ENCODE results near the gene CSKMT. TPM values are rescaled to one million over a fixed set of nuclear protein-coding genes. Genes with fewer than 3 reads are reported as not detected.
"Not testable (repeated sequence)": the region's sequence is repeated elsewhere in the genome, so short reads cannot be mapped to it uniquely, and the experiment has no call there.

The CSKMT gene
- total RNA-seq, 1 experiment from 2014 or later: 8.5 TPM

DNA sequence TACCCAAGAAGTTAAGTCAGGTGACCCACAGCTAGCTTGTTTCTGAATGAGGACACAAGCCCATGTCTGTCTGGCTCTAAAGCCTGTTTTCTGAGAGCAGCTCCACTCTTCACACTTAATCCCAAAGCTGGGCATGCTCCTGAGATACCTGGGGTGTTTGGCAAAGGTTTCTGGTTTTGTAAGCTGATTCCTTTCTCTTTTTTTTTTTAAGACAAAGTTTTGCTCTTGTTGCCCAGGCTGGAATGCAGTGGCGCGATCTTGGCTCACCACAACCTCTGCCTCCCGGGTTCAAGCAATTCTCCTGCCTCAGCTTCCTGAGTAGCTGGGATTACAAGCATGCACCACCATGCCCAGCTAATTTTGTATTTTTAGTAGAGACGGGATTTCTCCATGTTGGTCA lies 28.5 kb downstream of the CSKMT start:
- peaks cover 23% of the 10 kb centered on the region for H3K36me3 ChIP-seq
- H3K9me3 ChIP-seq (replicated peaks); H3K27ac ChIP-seq; H3K4me3 ChIP-seq; H3K27me3 ChIP-seq: not testable (repeated sequence)
- H3K4me1 ChIP-seq: peaks cover 22% of the 10 kb centered on the region
- DNase-seq: peak in 1 of 2 experiments; percentile 0

DNA sequence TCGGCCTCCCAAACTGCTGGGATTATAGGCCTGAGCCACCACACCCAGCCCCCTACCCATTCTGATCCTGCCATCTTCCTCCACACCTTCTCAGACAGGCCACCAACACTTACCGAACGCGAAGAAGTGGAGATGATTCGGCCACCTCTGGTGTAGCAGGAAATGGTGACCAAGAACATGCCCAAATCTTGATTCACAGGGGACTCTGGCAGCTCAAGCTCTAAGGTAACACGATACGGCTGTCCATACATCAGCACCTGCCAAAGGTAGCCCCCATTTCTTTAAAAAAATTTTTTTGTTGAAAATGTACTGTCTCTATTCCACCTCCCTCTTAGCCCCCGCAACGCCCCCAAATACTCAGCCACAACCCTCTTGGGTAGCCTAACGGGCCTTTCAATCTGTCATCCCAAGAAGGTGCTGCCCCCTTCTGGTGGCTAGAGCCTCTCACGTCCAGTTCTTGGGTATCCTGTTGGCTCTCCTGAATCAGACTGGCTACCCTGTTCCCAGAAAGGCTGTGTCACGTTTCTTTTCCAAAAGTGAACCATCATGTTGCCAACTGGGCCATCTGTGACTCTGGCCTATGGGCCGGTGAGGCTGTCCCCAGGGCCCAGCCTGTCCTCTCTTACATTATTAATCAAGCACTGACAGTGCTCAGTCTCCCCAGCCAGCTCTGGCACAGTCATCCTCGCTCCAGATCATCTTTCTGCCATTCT lies 29.5 kb downstream of the CSKMT start:
- Histone ChIP-seq H3K9me3 (replicated peaks) (no peaks in the 10 kb centered on the region), H3K4me3 (no peak overlapping the region), H3K4me1 (peaks cover 12% of the 10 kb centered on the region), H3K27ac (no peak overlapping the region), H3K27me3 (no peaks in the 10 kb centered on the region), H3K36me3 (peaks cover 26% of the 10 kb centered on the region)
- peak; percentile 77 to 87 for DNase-seq

DNA sequence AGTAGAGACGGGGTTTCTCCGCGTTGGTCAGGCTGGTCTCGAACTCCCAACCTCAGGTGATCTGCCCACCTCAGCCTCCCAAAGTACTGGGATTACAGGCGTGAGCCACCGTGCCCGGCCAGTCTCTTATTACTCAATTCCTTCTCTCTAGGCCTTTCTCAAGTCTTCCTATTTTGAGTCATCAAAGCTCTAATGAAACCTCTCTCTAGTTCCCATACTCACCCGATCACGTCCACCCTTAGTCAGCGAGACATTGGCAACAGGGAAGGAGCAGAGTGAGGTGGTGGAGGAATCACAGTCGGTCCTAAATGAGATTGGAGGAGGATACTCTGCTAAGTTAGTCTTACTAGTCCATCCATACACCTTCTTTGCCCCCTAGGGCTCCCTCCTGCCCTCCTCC lies 37.1 kb downstream of the CSKMT start:
- no peak for DNase-seq
- H3K36me3 ChIP-seq: peaks cover 14% of the 10 kb centered on the region
- H3K4me1 ChIP-seq: peaks cover 6% of the 10 kb centered on the region
- H3K27me3 ChIP-seq: no peaks in the 10 kb centered on the region
- no peak overlapping the region for H3K4me3 ChIP-seq
- no peak overlapping the region for H3K27ac ChIP-seq
- no peaks in the 10 kb centered on the region for H3K9me3 ChIP-seq (replicated peaks)

DNA sequence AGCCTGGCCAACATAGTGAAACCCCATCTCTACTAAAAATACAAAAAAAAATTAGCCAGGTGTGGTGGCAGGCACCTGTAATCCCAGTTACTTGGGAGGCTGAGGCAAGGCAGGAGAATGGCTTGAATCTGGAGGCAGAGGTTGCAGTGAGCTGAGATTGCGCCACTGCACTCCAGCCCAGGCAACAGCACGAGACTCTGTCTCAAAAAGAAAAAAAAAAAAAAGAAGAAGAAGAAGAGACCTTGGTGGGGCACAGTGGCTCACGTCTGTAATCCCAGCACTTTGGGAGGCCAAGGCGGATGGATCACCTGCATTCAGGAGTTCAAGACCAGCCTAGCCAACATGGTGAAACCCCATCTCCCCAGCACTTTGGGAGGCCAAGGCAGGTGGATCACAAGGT lies 38.8 kb downstream of the CSKMT start:
- not testable (repeated sequence) for H3K27me3 ChIP-seq; H3K27ac ChIP-seq; H3K4me3 ChIP-seq; DNase-seq; H3K9me3 ChIP-seq (replicated peaks); H3K4me1 ChIP-seq
- H3K36me3 ChIP-seq: peaks cover 14% of the 10 kb centered on the region

DNA sequence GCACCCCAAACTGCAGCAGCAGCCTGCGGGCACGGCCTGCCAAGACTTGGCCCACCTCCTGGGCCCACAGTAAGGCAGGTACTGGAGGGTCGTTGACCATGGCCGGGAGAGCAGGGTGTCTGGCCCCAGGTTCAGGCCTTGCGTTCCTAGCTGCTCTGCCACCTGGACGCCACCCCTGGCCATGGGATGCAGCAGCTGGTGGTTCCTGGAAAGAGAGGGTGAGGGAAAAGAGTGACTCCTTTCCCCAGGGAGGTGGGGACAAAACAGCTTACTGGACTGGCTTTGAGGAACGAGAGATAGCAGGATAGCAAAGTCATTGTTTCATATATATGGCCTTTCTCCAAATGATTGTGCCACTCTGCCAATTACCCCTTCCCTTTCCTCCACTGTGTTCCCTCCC lies 40.3 kb downstream of the CSKMT start:
- H3K36me3 ChIP-seq: peaks cover 15% of the 10 kb centered on the region
- no peaks in the 10 kb centered on the region for H3K27me3 ChIP-seq
- peak overlapping the region; percentile 64 for H3K4me3 ChIP-seq
- no peaks in the 10 kb centered on the region for H3K9me3 ChIP-seq (replicated peaks)
- no peak for DNase-seq
- peaks cover 11% of the 10 kb centered on the region for H3K4me1 ChIP-seq
- H3K27ac ChIP-seq: peak overlapping the region; percentile 38; the same call in 1 of the 2 replicates

DNA sequence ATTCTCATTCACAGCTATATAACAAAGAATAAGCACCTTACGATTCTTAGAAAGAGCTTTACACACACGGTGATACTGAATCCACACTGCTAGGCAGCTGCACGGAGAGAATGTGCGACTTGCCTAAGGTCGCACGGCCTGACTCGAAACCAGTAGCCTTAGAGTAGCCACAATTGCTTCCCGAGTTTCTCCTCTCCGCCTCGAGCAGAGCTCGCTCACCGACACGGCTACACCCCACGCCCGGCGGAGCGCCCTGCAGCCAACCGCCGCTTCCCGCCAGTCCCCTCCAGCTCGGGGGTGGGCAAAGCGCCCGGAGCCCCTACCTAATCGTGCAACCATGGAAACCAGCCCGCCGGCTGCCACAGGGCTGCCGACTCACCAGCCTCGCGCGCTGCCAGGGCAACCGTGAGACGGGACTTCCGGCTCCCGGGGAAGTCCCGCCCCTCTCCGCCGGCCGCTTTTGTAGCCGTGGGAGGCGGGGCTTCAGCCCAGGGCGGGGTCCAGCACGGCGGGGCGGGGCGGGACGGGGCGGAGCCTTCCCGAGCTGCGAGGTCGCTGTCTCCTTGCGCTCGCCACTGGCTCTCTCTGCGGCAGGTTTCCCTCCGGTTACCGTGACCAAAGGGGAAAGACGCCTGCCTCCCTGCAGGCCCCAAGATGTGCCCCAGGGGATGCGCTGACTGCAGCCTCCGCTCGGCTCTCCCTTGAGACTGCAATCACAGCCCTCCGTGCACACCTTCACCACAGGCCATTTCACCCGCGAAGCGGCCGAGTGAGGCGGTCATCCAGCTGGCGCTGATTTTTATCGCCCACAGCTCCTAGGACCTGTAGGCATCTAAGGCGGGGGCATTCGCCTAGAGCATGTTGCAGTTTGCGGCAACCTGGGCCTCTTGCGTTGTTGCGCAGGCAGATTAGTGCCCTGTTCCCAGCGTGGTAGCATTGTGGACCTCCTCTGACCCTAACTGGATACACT lies 41.1 kb downstream of the CSKMT start:
- peak overlapping the region; percentile 64 for H3K4me3 ChIP-seq
- peak; percentile 95 for DNase-seq
- H3K4me1 ChIP-seq: peaks cover 11% of the 10 kb centered on the region
- no peaks in the 10 kb centered on the region for H3K27me3 ChIP-seq
- peak overlapping the region; percentile 78 for H3K27ac ChIP-seq
- H3K9me3 ChIP-seq (replicated peaks): no peaks in the 10 kb centered on the region
- peaks cover 17% of the 10 kb centered on the region for H3K36me3 ChIP-seq

DNA sequence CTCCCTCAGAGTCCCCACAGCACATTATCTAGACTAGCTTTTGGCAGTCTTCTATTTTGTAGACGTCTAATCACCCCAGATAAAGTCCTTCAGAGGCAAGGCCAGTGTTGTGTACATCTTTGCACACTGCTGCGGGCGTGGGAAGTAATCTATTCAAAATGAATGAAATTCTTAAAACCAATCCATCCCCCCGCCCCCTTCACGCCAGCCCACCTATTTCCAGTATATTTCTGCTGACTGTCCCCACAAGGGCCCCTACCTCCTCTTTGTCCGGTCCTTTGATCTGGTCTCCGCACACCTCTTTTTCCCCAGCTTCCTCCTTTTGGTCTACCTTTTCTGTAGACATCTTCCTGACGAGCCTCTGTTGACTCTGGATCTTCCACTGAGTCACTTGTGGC lies 41.7 kb downstream of the CSKMT start:
- no peak for DNase-seq
- peaks cover 11% of the 10 kb centered on the region for H3K4me1 ChIP-seq
- no peaks in the 10 kb centered on the region for H3K27me3 ChIP-seq
- H3K4me3 ChIP-seq: peak overlapping the region; percentile 64
- H3K27ac ChIP-seq: peak overlapping the region; percentile 78
- H3K36me3 ChIP-seq: peaks cover 20% of the 10 kb centered on the region
- no peaks in the 10 kb centered on the region for H3K9me3 ChIP-seq (replicated peaks)

DNA sequence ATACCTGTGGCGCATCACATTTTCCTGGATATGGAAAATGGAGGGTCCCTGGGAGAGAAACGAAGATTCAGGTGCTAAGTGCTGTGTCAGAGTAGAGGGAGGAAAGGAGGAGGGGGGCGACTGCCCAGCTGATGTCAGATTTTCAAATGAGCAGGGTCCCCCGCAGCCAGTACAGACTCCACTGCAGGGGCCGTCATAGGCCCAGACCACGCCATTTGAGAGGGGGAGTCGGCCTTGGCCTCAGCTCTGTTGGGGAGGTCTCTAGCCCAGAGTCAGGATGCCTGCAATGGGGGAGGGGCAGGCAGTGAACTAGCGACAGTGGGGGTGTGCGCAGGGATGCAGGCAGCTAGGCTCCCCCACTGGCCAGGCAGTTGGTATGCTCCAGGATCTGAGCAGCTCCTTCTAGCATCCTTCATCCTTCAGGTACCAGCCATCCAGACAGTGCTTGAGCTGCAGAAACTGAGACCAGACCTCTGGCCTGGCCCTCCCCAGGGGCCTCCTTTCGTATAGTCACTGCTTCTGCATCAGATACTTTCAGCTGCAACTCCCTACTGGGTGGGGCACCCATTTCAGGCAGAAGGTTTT lies 42.3 kb downstream of the CSKMT start, which contains the start of the genes BSCL2 and GNG3:
TSS of gene BSCL2 (minus strand) at position 148 of the 585 bp plus-strand sequence. CDS start 229 bp downstream, outside the sequence.
TSS of gene GNG3 (plus strand) at position 400 of the 585 bp plus-strand sequence. CDS start 620 bp downstream, outside the sequence.
- Histone ChIP-seq H3K4me1 (peaks cover 11% of the 10 kb centered on the region), H3K36me3 (peaks cover 25% of the 10 kb centered on the region), H3K4me3 (peak within 1 kb of the TSS; percentile 64), H3K27ac (peak within 1 kb of the TSS; percentile 78), H3K27me3 (no peaks in the 10 kb centered on the region), H3K9me3 (replicated peaks) (no peaks in the 10 kb centered on the region)
- peak; percentile 54 to 57 for DNase-seq

DNA sequence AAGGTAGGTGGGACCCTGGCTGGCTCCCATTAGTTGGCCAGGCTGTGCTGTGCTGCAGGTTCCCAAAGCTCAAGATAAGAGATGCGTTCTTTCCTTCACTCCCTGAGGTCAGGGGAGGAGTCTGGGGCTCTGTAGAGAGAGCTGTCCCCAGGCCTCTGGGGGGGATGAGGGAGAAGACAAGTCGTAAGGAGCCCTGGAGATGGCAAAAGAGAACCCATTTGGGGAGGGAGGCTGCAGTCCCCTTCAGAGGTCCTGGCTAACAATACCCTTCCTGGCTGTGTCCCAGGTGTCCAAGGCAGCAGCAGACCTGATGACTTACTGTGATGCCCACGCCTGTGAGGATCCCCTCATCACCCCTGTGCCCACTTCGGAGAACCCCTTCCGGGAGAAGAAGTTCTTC lies 43.3 kb downstream of the CSKMT start:
- H3K27me3 ChIP-seq: no peaks in the 10 kb centered on the region
- peaks cover 11% of the 10 kb centered on the region for H3K4me1 ChIP-seq
- no peaks in the 10 kb centered on the region for H3K9me3 ChIP-seq (replicated peaks)
- H3K27ac ChIP-seq: no peak overlapping the region
- DNase-seq: no peak
- H3K4me3 ChIP-seq: peak overlapping the region; percentile 55; the same call in 1 of the 2 replicates
- H3K36me3 ChIP-seq: peaks cover 36% of the 10 kb centered on the region

DNA sequence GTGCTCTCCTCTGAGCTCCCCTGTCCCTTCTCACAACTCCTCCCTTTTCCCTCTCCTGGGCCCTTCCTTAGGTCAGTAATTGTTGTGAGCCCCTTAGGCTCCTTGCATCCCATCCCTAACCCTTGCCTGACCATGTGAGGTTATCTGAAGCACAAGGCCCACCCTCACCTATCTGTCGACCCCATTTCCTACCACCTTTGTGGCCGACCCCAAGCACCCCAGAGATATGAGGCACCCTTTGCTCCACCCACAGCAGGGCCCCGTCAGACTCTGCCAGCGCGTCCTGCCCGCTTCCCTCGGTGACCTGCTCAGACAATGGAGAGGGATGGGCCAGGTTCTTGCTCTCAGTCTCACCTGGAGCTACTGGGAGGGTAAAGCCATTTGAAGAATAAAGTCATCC lies 43.7 kb downstream of the CSKMT start:
- Histone ChIP-seq H3K9me3 (replicated peaks) (no peaks in the 10 kb centered on the region), H3K4me1 (peaks cover 11% of the 10 kb centered on the region), H3K4me3 (peak overlapping the region; percentile 55), H3K36me3 (peaks cover 40% of the 10 kb centered on the region), H3K27me3 (no peaks in the 10 kb centered on the region), H3K27ac (peak overlapping the region; percentile 79)
- DNase-seq: no peak

DNA sequence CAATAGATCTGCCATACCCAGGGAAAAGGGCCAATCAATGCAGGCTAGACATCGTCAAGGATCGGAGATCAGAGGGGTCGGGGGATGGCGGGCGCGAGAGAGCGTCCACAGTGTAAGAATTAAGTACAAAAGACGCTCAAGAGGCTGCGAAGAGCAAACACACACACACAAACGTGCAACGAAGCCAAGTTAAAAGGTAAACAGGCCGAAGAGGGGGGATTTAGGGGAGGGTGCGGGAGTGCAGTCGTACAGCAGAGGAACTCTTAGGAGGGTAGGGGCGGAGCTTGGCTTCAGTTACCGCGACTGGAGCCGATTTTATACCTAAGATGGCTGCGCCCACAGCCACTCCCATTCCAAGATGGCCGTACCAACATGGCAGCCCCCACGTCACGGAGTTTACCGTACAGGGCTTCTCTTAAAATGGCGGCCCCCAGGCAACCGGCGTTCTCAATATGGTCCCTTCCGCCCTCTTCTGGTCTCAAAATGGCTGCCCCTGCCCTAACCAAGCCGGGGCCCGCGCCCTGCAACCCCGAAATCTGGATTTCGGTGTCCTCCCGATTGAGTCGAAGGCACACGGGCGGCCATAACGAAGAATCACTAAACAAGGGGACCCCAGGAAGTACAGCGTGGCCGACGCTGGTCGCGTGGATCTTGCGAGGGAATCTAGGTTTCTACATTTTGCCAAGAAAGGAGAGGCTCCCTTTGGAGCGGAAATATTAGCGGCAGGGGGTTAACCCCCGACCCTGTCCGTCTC lies 44.3 kb downstream of the CSKMT start:
- H3K4me1 ChIP-seq: peaks cover 11% of the 10 kb centered on the region
- peak overlapping the region; percentile 79 for H3K27ac ChIP-seq
- peak; percentile 90 to 93 for DNase-seq
- H3K36me3 ChIP-seq: peaks cover 43% of the 10 kb centered on the region
- no peaks in the 10 kb centered on the region for H3K27me3 ChIP-seq
- H3K4me3 ChIP-seq: peak overlapping the region; percentile 55
- no peaks in the 10 kb centered on the region for H3K9me3 ChIP-seq (replicated peaks)

DNA sequence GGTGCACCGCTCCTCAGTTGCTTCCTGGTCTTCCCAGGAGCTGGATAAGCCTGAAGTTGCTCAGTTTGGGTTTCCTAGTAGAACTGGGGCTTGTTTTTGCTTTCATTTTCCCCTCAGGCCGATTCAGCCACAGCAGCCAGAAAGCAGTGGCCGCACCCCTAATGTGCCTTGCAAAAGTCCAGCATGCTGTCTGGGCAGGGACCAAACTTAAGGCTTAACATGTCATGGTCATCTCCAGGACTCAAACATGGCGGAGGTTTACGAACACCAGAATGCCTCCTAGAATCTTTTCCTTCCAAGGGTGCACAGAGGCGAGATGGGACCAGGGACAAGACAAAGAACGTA lies 44.9 kb downstream of the CSKMT start:
- no peaks in the 10 kb centered on the region for H3K9me3 ChIP-seq (replicated peaks)
- peak; percentile 14 to 25 for DNase-seq
- H3K27ac ChIP-seq: peak overlapping the region; percentile 79
- peak overlapping the region; percentile 55 for H3K4me3 ChIP-seq
- peaks cover 11% of the 10 kb centered on the region for H3K4me1 ChIP-seq
- H3K36me3 ChIP-seq: peaks cover 47% of the 10 kb centered on the region
- no peaks in the 10 kb centered on the region for H3K27me3 ChIP-seq

DNA sequence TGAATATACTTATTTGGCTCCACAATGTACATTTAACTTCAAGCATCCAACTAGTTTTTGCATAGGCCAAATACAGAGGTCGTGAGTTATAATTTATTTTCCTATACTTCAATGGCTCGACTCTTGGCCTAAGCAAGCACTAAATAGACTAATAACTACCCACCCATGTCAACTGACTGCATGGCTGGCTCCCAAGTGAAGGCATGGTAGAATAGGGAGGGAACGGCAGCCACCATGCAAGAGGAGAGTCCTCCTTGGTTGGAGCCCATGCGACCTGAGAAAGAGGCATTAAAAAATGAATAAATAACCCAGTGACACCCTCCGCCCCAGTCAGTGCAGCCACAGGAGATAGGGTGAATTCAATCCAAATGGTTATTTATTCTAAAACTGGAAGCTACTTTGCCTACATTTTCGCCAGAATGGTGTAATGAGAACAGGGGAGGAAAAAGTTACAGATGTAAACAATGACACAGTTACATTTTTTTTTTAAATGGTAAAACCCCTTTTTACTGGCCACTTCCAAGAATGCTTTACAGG lies 47.2 kb downstream of the CSKMT start:
- peaks cover 4% of the 10 kb centered on the region for H3K4me1 ChIP-seq
- no peak for DNase-seq
- H3K4me3 ChIP-seq: no peak overlapping the region
- peaks cover 69% of the 10 kb centered on the region for H3K36me3 ChIP-seq
- no peak overlapping the region for H3K27ac ChIP-seq
- no peaks in the 10 kb centered on the region for H3K9me3 ChIP-seq (replicated peaks)
- H3K27me3 ChIP-seq: no peaks in the 10 kb centered on the region

DNA sequence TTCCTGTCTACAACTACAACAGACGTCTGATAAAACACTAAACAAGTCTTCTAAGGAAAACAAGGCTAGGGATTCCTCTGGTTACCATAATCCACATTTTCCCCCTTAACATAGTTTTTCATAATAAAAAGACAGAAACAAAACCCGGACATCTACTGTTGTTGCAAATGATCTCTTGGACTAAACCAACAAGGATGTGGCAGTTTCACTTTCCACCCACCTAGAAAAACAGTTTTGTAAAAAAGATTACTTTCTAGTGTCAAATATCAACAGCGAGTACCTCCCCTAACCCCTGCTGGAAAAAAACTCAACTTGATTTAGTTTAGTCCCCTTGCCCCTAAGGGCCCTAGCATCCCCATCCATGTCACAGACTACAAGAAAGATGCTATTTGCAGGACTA lies 47.7 kb downstream of the CSKMT start:
- Histone ChIP-seq H3K36me3 (peaks cover 75% of the 10 kb centered on the region), H3K27me3 (no peaks in the 10 kb centered on the region), H3K27ac (no peak overlapping the region), H3K4me1 (peaks cover 4% of the 10 kb centered on the region; the same call in 1 of the 2 replicates), H3K9me3 (replicated peaks) (no peaks in the 10 kb centered on the region), H3K4me3 (no peak overlapping the region)
- DNase-seq: no peak
